Measurements from ENCODE around the gene PCSK4. TPM values are rescaled to one million over a fixed set of nuclear protein-coding genes. Genes with fewer than 3 reads are reported as not detected.
A peak's percentile ranks its signal among the peaks of the same experiment; 100 is the strongest.

PCSK4 gene
- total and polyA plus RNA-seq, 2 of the 13 experiments (the other 11 are each of a cell fraction or from before 2014, with no cell fraction given): 2.0 to 2.7 TPM

GRCh38 chr19:1478934-1479707, 11.0 kb downstream of the PCSK4 start, which contains the start of gene C19orf25 (continued):
- TF ChIP-seq ZNF18 (CRISPR knock-in tag; IDR thresholded peaks at IDR 0.05; ENCODE audit: insufficient replicate concordance) (no peak), TOPORS (CRISPR knock-in tag; IDR thresholded peaks at IDR 0.05) (peak; percentile 21; the same call in 1 of the 2 replicates), ZNF83 (CRISPR knock-in tag; IDR thresholded peaks at IDR 0.05; ENCODE audit: borderline replicate concordance) (0 out of 2 replicates have a peak, but pooled peaks have one; percentile 36), E2F2 (CRISPR knock-in tag; IDR thresholded peaks at IDR 0.05; ENCODE audit: borderline replicate concordance) (no peak), ZFP36L2 (CRISPR knock-in tag; IDR thresholded peaks at IDR 0.05) (no peak), JUND (CRISPR knock-in tag; IDR thresholded peaks at IDR 0.05) (no peak), HMGXB4 (CRISPR knock-in tag; IDR thresholded peaks at IDR 0.05; ENCODE audit: borderline replicate concordance in 1 of 2, low read depth in 1 of 2) (peak; percentile 36 to 54; a peak in 2 of 4 replicates), ZSCAN21 (CRISPR knock-in tag; IDR thresholded peaks at IDR 0.05; ENCODE audit: borderline replicate concordance) (no peak), ELF4 (CRISPR knock-in tag; IDR thresholded peaks at IDR 0.05; ENCODE audit: borderline replicate concordance) (peak; percentile 74; the same call in 1 of the 2 replicates), NFATC3 (CRISPR knock-in tag; IDR thresholded peaks at IDR 0.05) (no peak), SIN3A (IDR thresholded peaks at IDR 0.05; ENCODE audit: borderline replicate concordance, low read depth, low read length) (0 out of 2 replicates have a peak, but pooled peaks have one; percentile 25), SPEN (CRISPR knock-in tag; IDR thresholded peaks at IDR 0.05; ENCODE audit: low read depth) (peak; percentile 74), CERS6 (CRISPR knock-in tag; IDR thresholded peaks at IDR 0.05) (no peak), MBNL3 (CRISPR knock-in tag; conservative IDR thresholded peaks at IDR 0.05) (no peak), YEATS2 (CRISPR knock-in tag; IDR thresholded peaks at IDR 0.05; ENCODE audit: borderline replicate concordance) (peak; percentile 82), MEF2D (CRISPR knock-in tag; IDR thresholded peaks at IDR 0.05) (peak; percentile 77; the same call in 1 of the 2 replicates), ZNF563 (CRISPR knock-in tag; IDR thresholded peaks at IDR 0.05) (peak; percentile 76; the same call in 1 of the 2 replicates), ZNF275 (CRISPR knock-in tag; IDR thresholded peaks at IDR 0.05; ENCODE audit: borderline replicate concordance) (peak; percentile 43; the same call in 1 of the 2 replicates), ZNF619 (CRISPR knock-in tag; IDR thresholded peaks at IDR 0.05) (peak; percentile 46; the same call in 1 of the 2 replicates), HNRNPK (IDR thresholded peaks at IDR 0.05; ENCODE audit: low read depth, low read length, poor library complexity, severe bottlenecking) (no peak), DR1 (CRISPR knock-in tag; IDR thresholded peaks at IDR 0.05) (no peak)

Data from HepG2 (cell line).